ENCODE data around the gene PRTN3.
"Not testable (repeated sequence)": the region's sequence is repeated elsewhere in the genome, so short reads cannot be mapped to it uniquely, and the experiment has no call there.

The PRTN3 gene

DNA sequence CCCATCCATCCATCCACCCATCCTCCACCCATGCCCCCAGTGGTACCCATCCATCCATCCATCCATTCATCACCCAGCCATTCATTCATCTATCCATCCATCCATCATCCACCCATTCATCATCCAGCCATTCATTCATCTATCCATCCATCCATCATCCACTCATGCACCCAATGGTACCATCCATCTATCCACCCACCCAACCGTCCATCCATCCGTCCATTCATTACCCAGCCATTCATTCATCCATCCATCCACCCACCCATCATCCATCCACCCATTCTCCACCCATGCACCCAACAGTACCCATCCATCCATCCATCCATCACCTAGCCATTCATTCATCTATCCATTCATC, 24.3 kb upstream of the PRTN3 start:
- no peak for DNase-seq

DNA sequence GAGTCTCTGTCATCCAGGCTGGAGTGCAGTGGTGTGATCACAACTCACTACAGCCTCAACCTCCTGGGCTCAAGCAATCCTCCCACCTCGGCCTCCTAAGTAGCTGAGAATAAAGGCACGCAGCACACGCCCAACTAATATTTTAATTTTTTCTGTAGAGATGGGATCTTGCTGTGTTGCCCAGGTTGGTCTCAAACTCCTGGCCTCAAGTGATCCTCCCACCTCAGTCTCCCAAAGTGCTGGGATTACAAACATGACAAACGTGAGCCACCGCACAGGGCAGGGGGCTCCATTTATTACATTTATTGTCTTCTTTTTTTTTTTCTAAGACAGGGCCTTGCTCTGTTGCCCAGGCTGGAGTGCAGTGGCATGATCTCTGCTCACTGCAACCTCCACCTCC, 20.6 kb upstream of the PRTN3 start:
- not testable (repeated sequence) for DNase-seq

DNA sequence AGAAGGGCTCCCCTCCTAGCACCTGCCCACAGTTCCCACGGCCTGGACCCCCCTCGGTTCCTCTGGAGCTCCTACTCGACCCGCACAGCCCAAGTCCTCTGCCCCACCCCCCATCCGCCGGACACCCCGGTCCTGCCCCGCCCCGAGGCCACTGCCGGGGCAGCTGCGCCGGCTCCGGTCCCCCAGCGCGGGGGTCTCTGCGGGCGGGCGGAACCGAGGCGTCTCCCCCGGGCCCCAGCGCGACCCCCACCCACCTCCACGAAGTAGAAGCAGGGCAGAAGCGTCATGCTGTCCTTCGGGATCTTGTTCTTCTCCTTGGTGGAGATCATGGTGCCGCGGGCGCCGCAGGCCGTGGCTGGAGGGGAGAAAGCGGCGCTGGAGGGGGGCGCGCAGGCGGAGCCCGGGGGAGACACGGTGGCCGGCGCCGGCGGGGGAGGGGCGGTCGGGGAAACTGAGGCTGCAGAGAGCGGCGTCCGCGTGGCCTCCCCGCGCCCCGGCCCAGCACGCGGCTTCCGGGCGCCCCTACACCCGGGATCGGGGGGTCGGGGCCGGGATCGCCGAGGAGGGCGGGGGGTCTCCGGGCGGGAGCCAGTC, 19.5 kb upstream of the PRTN3 start:
- DNase-seq = no peak

DNA sequence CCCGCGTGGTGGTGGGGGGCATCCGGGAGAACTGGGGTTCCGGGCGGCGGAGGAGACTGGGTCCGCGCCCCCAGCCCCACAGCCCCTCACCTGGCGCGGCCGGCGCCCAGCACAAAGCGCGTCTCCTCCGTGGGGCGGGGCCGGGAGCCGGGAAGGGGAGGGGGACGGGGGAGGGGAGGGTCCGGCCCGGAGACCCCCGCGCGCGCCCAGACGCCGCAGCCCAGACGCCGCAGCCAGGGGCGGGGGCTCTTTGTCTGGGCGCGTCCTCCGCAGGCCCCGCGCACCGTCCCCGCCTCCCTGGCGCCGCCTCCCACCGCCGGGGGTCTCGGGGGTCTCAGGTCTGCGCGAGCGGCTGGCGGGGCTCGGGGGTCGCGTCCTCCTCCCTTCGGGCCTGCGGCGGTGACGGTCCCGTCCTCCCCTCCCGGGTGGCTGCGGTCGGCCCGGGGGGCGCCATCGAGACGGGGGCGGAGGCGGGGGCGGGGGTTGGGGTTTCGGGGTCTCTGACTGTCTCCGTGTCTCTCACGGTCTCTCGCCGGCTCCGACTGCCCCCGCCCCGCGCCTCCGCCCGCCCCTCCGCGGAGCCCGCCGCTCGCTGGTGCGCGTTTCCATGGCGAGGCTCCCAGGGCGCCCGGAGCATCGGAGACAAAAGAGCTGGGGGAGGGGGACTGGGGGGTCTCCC, 18.8 kb upstream of the PRTN3 start, which contains the start of gene PLPPR3:
Gene PLPPR3, minus strand, starts transcription at position 131 of the 679 bp plus-strand sequence. CDS start 396 bp downstream, outside the sequence.
- no peak for DNase-seq

DNA sequence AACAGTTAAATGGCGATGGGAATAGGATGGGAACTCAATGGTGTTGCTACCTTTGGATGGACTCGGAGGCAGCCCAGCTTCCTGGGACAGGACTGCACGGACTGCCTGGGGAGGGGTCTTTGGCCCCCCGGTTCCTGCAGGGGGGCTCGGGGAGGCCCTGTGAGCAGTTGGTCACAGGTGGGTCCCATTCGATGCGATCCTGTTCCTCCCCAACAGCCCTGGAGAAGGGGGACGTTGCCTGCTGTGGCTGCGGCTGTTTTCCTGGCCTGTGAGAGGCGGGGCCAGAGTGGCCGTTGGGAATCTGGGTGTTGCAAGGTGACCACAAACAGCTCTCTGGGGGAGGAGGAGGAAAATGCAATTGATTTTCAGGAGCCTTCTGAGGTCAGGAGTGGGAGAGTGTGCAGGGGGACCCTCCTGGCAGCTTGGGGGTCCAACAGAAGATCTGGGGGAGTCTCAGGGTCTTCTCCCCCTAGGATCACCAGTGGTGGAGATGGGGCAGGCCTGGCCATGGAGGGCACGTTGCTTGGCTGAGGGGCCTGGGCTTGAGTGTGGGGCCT, 17.2 kb upstream of the PRTN3 start:
- no peak for DNase-seq

DNA sequence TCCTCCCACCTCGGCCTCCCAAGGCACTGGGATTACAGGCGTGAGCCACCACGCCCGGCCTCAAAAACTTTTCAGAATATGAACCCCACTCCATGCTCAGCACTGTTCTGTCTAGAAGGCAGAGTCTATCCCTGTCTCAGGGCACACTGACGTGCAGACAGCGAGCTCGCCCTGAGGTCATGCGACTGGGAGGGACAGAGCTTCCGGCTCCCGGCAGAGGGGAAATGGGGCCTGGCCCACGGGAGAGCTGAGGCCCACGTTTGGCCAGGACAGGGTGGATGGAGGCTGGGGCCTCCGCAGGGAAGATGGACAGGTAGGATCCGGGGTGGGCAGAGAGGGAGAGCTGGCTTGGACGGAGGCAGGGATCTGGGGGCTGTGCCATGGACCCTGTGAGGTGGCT, 15.9 kb upstream of the PRTN3 start:
- no peak for DNase-seq

DNA sequence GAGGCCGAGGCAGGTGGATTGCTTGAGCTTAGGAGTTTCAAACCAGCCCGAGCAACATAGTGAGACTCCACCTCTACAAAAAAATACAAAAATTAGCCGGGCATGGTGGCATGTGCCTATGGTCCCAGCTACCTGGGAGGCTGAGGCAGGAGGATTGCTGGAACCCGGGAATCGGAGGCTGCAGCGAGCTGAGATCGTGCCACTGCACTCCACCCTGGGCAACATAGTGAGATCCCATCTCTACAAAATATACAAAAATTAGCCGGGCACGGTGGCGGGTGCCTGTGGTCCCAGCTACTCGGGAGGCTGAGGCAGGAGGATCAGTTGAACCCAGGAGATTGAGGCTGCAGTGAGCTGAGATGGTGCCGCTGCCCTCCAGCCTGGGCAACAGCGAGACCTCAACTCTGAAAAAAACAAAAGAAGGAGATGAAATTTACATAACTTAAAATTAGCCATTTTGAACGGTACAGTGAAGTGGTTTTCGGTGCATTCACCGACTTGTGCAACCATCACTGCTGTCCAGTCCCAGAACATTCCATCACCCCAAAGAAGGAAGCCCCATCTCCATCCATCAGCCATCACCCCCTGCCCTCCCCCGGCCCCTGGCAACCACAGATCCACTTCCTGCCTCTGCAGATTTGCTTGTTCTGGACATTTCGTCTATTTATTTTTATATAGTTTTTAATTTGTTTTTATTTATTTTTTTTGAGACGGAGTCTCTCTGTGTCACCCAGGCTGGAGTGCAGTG, 14.7 kb upstream of the PRTN3 start:
- no peak for DNase-seq

DNA sequence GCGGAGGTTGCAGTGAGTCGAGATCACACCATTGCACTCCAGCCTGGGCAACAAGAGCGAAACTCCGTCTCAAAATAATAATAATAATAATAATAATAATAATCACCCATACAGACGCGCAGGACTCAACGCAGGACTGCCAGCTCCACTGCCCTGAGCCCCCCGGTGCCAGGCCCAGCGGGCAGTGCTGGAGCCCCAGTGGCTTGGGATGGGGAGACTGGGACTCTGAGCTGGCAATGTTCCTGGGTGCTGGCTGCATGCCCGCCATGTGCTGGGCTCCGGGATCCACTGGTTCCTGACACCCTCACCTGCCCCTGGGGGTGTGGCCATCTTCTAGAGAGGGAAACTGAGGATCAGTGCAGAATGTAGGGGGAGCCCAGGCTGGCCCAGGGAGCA, 13.5 kb upstream of the PRTN3 start:
- no peak for DNase-seq

DNA sequence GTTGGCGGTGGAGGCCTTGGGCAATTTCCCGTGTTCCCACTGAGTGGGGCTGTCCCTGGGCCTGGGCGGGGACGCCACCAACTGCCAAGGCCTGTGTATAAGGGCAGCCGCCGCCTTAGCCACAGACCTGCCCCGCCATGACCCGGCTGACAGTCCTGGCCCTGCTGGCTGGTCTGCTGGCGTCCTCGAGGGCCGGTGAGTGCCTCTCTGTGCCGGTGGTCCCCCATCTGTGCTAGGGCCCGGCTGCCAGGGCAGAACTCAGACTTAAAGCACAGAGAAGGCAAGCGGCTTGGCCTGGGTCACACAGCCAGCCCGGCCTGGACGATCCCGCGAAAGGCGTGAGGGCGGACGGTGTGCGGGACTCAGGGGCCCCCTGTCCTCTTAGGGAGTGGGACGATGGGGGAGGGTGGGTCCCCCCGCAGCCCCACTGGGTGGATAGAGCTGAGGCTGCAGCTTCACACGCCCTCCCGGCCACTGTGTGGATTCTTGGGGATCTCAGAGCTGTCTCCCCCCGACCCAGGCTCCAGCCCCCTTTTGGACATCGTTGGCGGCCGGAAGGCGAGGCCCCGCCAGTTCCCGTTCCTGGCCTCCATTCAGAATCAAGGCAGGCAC, 13.0 kb upstream of the PRTN3 start, which contains the start of gene AZU1:
Gene AZU1, plus strand, starts transcription at position 128 of the 612 bp plus-strand sequence. Its CDS starts 10 bp downstream, at position 138.
- no peak for DNase-seq

DNA sequence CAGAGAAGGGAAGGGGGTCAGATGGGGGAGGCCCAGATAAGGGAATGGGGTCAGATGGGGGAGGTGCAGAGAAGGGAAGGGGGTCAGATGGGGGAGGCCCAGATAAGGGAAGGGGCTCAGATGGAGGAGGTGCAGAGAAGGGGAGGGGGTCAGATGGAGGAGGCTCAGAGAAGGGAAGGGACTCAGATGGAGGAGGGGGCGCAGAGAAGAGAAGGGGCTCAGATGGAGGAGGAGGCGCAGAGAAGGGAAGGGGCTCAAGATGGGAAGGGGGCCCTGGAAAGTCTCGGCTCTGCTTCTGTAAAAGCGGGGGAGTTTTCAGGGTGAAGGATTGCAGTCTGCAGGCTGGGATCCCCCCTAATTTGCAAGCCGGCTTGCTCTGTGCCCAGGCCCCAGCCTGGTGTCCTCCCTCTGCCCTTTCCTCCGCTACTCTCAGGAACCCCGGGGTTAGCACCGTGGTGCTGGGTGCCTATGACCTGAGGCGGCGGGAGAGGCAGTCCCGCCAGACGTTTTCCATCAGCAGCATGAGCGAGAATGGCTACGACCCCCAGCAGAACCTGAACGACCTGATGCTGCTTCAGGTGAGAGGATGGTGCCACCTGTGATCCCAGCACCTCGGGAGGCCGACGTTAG, 11.6 kb upstream of the PRTN3 start:
- no peak for DNase-seq

DNA sequence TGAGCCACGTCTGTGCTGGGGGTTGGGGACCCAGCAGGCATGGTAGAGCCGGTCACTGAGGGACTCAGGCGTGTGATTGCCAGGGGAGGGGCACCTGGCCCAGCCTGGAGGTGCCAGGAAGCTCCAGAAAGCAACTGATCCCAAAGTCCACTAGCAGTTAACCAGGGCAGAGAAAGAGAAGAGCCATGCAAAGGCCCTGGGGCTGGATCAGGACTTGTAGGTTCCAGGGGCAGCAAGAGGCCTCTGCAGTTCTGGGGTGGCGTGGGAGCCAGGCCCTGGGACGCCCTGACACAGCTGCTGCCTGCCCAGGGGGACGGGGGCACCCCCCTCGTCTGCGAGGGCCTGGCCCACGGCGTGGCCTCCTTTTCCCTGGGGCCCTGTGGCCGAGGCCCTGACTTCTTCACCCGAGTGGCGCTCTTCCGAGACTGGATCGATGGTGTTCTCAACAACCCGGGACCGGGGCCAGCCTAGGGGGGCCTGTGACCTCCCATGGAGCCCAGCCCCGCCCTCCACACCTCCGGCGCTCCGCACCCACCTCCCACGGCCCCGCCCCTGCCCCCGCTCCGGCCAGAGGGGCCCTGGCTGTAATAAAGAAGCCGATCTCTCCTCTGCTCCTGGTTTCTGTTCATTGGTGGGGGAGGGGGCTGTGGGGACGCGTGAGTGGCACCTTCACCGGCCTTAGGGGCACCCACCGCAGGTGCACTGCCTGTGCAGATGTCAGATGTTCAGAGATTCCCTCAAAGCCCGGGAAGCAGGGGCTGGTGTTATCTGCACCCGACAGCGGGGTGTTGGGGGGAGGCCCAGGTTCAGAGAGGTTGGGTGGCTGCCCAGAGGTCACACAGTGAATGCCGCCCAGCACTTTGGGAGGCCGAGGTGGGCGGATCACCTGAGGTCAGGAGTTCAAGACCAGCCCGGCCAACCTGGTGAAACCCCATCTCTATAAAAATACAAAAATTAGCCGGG, 9.1 kb upstream of the PRTN3 start:
- no peak for DNase-seq

DNA sequence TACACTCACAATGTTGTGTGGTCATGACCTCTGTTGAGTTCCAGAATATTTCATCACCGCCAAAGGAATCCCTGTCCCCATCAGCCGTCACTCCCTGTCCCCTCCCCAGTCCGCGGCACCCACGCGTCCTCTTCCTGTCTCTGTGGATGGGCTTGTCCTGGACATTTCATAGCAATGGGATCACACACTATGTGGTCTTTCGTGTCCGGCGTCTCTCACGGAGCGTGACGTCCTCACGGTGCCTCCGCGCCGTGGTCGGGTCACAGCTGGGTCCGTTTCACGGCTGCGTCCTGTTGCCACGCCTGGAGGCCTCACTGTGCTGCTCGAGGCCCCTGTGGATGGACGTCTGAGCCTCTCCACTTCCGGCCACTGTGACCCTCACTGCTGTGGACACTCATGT, 6.6 kb upstream of the PRTN3 start:
- no peak for DNase-seq

DNA sequence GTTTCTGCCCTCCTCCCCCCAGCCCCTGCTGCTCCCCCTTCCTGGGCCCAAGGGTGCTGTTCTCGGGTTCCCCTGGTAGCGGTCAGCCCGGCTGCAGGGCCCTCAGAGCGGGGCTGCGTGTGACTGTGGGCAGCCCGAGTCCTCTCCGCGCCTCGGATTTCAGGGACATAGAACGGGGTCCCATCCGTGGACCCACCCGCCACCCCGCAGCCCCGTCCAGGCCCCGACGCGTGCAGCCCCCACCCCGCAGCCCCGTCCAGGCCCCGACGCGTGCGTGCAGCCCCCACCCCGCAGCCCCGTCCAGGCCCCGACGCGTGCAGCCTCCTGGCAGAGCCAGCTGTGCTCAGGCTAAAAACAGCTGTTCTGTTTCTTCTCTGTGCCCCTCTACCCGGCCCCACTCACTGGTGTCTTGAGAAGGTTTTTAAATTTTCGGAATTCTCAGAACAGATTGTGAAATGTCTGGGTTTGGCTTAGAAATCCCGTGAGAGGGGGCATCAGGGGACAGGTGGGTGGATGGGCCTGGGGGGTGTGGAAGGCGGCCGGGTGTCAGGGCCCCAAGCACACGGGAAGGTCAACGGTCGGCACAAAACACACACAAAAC, 5.5 kb upstream of the PRTN3 start:
- no peak for DNase-seq

DNA sequence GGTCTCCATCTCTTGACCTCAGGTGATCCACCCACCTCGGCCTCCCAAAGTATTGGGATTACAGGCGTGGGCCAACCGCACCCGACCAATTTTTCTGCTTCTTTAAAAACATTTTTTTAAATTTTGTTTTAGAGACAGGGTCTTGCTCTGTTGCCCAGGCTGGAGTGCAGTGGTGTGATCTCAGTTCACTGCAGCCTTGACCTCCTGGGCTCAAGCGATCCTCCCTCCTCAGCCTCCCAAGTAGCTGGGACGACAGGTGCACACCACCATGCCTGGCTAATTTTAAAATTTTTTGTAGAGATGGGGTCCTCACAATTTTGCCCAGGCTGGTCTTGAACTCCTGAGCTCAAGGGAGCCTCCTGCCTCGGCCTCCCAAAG, 2.0 kb downstream of the PRTN3 start:
- not testable (repeated sequence) for DNase-seq

DNA sequence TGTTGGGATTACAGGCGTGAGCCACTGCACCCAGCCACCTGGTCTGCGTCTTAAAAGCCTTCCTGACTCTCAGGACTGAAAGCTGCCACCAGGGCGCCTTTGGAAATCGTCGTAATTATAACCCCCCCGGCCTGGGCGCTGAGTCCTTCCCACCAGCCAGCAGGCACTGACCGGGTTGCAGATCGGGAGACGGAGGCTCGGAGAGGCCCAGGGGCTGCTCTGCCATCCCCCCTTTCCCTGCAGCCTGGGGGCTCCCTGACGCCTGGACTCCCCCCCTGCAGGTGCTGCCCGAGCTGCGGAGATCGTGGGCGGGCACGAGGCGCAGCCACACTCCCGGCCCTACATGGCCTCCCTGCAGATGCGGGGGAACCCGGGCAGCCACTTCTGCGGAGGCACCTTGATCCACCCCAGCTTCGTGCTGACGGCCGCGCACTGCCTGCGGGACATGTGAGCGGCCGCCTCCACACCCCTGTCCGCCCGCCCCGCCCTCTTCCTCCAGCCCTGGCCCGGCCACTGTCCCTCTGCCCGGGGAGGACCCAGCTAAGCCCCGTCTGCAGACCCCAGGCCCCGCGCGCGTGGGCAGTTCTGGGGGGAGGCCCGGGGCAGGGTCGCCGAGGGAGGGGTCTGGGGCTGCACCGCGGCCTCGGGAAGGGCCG, 2.5 kb downstream of the PRTN3 start:
- no peak for DNase-seq

DNA sequence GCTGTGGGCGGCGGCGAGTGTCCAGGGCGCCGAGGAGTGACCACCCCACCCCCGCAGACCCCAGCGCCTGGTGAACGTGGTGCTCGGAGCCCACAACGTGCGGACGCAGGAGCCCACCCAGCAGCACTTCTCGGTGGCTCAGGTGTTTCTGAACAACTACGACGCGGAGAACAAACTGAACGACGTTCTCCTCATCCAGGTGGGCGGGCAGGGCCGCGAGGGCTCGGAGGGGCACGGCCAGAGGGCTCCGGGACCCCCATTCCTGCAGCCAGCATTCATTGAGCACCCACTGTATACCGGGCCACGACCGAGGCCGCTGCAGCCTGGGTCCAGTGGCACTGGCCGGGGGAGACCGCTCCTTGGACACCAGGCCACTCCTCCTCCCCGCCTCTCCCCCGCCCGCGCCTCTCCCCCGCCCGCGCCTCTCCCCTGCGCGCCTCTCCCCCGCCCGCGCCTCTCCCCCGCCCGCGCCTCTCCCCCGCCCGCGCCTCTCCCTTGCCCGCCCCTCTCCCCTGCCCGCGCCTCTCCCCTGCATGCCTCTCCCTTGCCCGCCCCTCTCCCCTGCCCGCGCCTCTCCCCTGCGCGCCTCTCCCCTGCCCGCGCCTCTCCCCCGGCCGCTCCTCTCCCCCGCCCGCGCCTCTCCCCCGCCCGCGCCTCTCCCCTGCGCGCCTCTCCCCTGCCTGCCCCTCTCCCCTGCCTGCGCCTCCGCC, 3.2 kb downstream of the PRTN3 start:
- DNase-seq = no peak

DNA sequence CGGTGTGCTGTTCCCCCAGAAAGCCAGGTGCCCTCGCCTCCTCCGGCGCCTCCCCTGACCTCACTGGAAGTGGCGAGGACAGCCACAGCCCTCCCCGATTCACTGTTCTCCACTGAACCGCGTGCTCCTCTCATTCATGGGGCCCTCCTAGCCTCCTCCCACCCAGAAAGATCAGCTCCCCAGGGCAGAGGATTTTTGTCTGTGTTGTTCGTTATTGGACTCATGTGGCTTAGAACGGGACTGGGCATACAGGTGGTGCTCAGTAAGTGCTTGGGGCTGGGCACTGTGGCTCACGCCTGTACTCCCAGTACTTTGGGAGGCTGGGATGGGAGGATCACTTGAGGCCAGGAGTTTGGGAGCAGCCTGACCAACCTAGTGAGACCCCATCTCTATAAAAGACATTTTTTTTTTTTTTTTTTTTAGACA, 3.8 kb downstream of the PRTN3 start:
- DNase-seq = no peak

DNA sequence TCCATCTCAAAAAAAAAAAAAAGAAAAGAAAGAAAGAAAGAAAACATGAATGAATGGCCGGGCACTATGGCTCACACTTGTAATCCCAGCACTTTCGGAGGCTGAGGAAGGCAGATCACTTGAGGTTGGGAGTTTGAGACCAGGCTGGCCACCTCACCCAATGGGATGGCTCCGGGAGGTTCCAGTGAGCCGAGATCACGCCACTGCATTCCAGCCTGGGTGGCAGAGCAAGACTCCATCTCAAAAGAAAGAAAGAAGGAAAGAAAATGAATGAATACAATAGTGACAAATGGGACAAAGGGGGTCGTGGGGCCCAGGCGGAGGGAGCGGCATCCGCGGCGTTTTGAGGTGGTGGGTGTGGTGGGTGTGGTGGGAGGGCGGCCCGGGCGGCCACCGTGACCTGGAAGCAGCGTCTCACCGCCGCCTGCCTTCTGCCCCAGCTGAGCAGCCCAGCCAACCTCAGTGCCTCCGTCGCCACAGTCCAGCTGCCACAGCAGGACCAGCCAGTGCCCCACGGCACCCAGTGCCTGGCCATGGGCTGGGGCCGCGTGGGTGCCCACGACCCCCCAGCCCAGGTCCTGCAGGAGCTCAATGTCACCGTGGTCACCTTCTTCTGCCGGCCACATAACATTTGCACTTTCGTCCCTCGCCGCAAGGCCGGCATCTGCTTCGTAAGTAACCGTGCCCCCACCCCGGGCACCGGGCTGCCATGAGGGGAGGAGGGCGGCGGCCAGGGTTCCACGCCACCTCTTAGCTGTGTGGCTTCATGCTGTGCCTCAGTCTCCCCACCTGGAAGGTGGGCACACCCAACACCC, 5.1 kb downstream of the PRTN3 start:
- DNase-seq = no peak

DNA sequence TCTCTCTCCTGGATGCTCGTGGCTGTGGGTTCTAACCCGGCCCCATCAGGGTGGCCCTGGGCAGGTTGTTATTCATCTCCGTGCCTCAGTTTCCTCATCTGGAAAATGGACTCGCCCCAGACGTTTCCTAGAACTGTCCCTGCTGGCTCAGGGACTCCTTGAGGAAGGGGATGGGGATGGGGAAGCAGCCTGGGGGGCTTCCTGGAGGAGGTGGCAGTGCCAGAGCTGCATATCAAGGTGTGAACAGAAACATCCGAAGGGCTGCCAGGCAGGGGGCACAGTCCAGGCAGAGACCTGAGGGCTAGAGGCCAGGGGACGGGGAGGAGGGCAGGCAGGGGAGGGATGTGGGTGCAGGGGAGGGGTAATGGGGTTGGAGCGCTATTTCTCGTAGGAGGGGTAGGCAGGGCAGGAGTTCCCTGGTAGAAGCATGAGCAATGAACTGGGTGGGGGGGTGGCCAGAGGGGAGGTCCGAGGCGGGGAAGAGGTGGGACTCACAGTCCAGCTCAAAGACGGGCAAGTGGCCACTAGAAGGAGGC, 7.7 kb downstream of the PRTN3 start:
- DNase-seq = no peak

Measured in NCI-H2081 treated with DMSO at 0.1 percent for 48 hours (cell line).